Mesodermal cell (in vitro differentiated cells): ENCODE measurements around the gene XIRP2.
"Not testable (repeated sequence)": the region's sequence is repeated elsewhere in the genome, so short reads cannot be mapped to it uniquely, and the experiment has no call there.

Experiments
- H3K27ac ChIP-seq: 2 replicates; pipeline ENCODE4 v1.7.0; 2013; ENCODE audit warnings: mild to moderate bottlenecking, low read depth, low read length, moderate library complexity; ENCODE audit not compliant: severe bottlenecking
- H3K36me3 ChIP-seq: 2 replicates; pipeline ENCODE4 v1.7.1; 2013; ENCODE audit warnings: mild to moderate bottlenecking, low read length, moderate library complexity; ENCODE audit not compliant: control insufficient read depth, insufficient read depth
- H3K4me1 ChIP-seq: one replicate; pipeline ENCODE4 v1.7.1; 2013; ENCODE audit warnings: mild to moderate bottlenecking, low read length; ENCODE audit not compliant: insufficient read depth, control insufficient read depth, poor library complexity, severe bottlenecking
- H3K4me3 ChIP-seq: 2 replicates; pipeline ENCODE4 v1.7.0; 2013; ENCODE audit warnings: low read length, control low read depth, mild to moderate bottlenecking; ENCODE audit not compliant: insufficient read depth, poor library complexity, severe bottlenecking; ENCODE audit errors: extremely low read depth
- H3K9me3 ChIP-seq: 2 replicates; pipeline ENCODE4 v1.7.1; 2013; ENCODE audit warnings: mild to moderate bottlenecking, low read length, moderate library complexity; ENCODE audit not compliant: control insufficient read depth
- WGBS, 2 experiments: methylation state at CpG; one replicate each; pipeline ENCODE4 v1.1.5; 2013; ENCODE audit warnings: missing lambda C conversion rate in 2 of 2; ENCODE audit not compliant: insufficient coverage in 2 of 2; 5-methylcytosine and 5-hydroxymethylcytosine counted together

The XIRP2 gene

DNA sequence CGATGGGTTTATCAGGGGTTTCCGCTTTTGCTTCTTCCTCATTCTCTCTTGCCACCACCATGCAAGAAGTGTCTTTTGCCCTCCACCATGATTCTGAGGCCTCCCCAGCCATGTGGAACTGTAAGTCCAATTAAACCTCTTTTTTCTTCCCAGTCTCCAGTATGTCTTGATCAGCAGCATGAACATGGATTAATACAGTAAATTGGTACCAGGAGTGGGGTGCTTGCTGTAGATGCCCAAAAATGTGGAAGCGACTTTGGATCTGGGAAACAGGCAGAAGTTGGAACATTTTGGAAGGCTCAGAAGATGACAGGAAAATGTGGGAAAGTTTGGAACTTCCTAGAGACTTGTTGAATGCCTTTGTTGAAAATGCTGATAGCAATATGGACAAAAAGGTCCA lies 146.7 kb downstream of the XIRP2 start:
- not testable (repeated sequence) for H3K36me3 ChIP-seq
- 93 to 100% methylated on average over 1 to 2 of the region's 3 CpGs for WGBS, 2 experiments

DNA sequence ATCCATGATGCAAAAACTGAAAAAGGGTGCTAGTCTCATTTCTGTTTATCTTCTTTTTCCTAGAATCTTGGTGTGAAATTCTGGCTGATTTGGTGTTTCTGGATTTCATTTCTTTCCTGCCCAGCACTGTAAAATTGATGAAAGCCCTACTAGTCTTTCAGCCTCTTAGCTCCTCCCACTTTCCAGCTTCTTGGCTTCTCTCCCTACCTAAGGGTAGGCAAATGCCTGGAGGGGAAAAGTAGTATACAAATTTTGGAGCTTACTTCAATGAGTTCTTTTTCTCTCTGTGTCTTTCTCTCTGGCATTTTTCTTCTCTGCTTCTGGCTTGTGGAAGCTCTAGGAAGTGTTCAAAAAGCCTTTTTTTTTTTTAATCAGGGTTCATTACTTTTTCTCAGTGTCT lies 160.5 kb downstream of the XIRP2 start:
- Histone ChIP-seq H3K4me3 (no peak overlapping the region), H3K27ac (no peak overlapping the region), H3K9me3 (no peaks in the 10 kb centered on the region), H3K36me3 (no peaks in the 10 kb centered on the region), H3K4me1 (no peaks in the 10 kb centered on the region)

More for the DNA sequence above, 146.7 kb downstream of the XIRP2 start:
- peaks cover 14% of the 10 kb centered on the region for H3K9me3 ChIP-seq
- H3K4me1 ChIP-seq, H3K4me3 ChIP-seq, H3K27ac ChIP-seq: not testable (repeated sequence)

DNA sequence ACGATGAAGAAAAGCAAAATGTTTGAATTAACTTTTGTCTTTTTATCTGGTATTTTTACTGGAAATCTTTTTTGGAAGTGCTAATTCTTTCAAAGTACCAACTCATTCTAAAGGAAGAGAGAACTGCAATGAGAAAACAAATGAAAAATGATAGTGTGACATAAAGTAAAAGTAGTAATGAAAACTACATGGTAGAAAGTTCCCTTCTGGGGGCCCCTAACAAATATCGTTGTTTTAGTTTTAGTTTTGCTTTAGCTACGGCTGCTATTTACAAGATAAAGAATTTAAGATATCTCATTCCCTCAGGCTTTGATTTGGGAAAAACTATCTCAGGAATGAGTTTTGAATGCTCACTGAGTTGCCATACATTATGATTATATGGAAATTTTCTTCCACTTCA lies 161.4 kb downstream of the XIRP2 start:
- H3K9me3 ChIP-seq, result no peaks in the 10 kb centered on the region
- H3K4me3 ChIP-seq, result no peak overlapping the region
- no peaks in the 10 kb centered on the region for H3K36me3 ChIP-seq
- no CpG with 5 or more reads among the region's 3 CpGs for WGBS, 2 experiments
- H3K27ac ChIP-seq, result no peak overlapping the region
- H3K4me1 ChIP-seq, result no peaks in the 10 kb centered on the region

DNA sequence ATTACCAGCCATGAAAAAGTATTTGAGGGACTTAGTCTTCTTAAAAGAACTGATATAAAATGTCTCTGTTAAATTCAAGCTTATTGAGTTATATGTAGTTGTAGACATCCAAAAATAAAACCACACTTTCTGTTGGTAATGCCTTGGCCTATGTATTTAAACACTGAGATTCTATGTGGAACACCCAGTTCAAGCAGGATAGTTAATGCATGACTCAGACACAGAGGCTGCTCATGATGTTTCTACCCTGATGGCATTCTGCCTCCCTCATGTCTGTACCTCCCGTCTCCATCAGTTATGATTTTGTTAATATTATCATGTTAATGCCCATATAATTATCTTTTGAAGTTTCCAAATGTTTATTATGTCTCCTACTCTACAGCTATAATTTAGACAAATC lies 164.5 kb downstream of the XIRP2 start:
- Histone ChIP-seq H3K4me3 (no peak overlapping the region), H3K9me3 (no peaks in the 10 kb centered on the region), H3K4me1 (no peaks in the 10 kb centered on the region), H3K27ac (no peak overlapping the region), H3K36me3 (no peaks in the 10 kb centered on the region)
- no CpG with 5 or more reads among the region's 1 CpG for WGBS, 2 experiments

DNA sequence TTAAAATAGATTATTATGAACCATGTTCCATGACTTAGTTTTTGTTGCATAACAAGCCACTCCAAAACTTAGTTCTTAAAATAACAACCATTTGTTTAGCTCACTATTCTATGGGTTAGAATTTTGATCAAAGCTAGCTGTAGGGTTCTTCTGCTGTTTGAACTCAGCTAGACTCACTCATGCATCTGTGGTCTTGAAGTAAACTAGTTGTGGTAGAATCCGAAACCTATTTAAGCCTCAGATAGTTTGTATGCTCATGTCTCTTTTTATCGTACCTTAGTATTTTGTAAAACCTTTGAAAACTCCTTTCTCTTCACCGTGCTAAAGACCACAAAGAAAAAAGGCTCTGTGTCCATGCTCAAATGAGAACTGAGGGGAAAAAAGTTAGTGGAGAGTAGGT lies 166.6 kb downstream of the XIRP2 start:
- no CpG with 5 or more reads among the region's 3 CpGs for WGBS, 2 experiments
- H3K27ac ChIP-seq, result no peak overlapping the region
- no peaks in the 10 kb centered on the region for H3K9me3 ChIP-seq
- no peaks in the 10 kb centered on the region for H3K36me3 ChIP-seq
- H3K4me1 ChIP-seq, result no peaks in the 10 kb centered on the region
- no peak overlapping the region for H3K4me3 ChIP-seq

DNA sequence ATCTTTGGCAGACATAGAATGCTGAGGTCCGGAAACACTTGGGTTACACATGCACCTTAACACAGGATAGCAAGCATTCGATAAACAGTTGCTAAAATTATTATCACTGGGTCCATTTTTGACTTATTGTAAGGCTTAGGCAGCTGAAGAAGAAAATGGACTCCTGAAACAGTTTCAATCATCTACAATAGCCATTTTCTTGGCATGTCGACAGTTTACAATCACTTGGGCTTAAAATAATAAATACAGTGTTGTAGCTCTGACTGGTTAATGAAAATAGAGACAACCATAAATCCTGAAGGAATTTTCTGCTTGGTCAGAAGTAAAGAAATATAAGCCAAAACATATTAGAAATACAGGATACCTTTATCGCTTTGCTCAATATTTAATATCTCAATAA lies 169.2 kb downstream of the XIRP2 start:
- WGBS, 2 experiments, result 100% methylated on average over 1 of the region's 4 CpGs; no CpG with 5 or more reads in 1 of the 2 experiments
- Histone ChIP-seq H3K36me3 (no peaks in the 10 kb centered on the region), H3K27ac (no peak overlapping the region), H3K4me1 (no peaks in the 10 kb centered on the region), H3K4me3 (no peak overlapping the region), H3K9me3 (no peaks in the 10 kb centered on the region)

DNA sequence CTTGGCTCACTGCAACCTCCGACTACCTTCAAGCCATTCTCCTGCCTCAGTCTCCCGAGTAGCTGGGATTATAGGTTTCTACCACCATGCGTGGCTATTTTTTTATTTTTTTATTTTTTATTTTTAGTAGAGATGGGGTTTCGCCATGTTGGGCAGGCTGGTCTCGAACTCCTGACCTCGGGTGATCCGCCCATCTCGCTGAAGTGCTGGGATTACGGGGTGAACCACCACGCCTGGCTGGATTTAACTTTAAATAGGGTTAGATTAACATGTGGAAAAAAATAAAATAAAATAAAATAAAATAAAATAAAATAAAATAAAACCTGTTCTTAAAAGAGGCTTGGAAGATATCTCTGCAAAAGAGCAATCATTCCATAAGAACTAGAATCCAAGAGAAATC lies 170.9 kb downstream of the XIRP2 start:
- Histone ChIP-seq H3K27ac (no peak overlapping the region), H3K4me3 (no peak overlapping the region), H3K9me3 (no peaks in the 10 kb centered on the region), H3K4me1 (no peaks in the 10 kb centered on the region), H3K36me3 (no peaks in the 10 kb centered on the region)
- 88% methylated on average over 5 of the region's 10 CpGs for WGBS, 2 experiments

DNA sequence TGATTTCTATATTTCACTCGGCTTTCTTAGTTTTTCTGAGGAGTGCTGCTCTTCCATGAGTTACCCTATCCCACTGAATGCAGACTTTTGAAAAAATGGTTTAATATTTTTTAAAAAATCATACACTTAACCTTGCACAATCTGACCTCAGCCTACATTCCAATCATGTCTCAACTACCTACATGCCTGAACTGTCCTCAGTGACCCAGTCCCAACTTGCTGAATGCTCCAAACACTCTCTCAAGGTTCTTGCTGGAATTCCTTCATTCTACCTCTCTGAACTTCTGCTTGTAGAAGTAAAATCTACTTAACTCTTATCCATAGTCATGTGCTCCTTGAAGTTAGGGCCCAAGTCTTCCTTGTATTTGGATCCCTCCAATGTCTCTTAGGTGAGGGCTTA lies 181.6 kb downstream of the XIRP2 start:
- no peaks in the 10 kb centered on the region for H3K4me1 ChIP-seq
- WGBS, 2 experiments, result 80 to 100% methylated on average over 1 of the region's 1 CpG
- no peak overlapping the region for H3K4me3 ChIP-seq
- H3K9me3 ChIP-seq, result no peaks in the 10 kb centered on the region
- H3K27ac ChIP-seq, result no peak overlapping the region
- no peaks in the 10 kb centered on the region for H3K36me3 ChIP-seq

DNA sequence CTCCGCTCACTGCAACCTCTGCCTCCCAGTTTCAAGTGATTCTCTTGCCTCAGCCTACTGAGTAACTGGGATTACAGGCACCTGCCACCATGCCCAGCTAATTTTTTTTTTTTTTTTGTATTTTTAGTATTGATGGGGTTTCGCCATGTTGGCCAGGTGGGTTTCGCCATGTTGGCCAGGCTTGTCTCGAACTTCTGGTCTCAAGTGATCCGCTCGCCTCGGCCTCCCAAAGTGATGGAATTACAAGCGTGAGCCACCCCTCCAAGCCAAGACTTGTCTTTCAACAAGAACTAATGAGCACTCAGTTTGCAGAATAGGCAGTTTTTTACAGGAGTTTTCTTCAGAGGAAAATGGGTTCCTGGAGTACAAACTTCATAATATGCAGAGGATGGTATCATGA lies 187.4 kb downstream of the XIRP2 start:
- H3K27ac ChIP-seq, H3K4me1 ChIP-seq, H3K4me3 ChIP-seq, H3K36me3 ChIP-seq, H3K9me3 ChIP-seq: not testable (repeated sequence)
- WGBS, 2 experiments, result 87 to 100% methylated on average over 7 of the region's 8 CpGs

DNA sequence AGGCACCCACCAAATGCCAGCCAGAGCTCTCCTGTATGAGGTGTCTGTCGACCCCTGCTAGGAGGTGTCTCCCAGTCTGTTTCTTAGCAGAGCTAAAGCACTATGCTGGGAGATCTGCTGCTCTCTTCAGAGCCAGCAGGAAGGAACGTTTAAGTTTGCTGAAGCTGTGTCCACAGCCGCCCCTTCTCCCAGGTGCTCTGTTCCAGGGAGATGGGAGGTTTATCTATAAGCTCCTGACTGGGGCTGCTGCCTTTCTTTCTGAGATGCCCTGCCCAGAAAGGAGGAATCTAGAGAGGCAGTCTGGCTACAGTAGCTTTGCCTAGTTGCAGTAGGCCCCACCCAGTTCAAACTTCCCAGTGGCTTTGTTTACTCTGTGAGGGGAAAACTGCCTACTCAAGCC lies 210.7 kb downstream of the XIRP2 start:
- H3K9me3 ChIP-seq, H3K27ac ChIP-seq, H3K4me1 ChIP-seq, H3K36me3 ChIP-seq, H3K4me3 ChIP-seq: not testable (repeated sequence)
- 82 to 96% methylated on average over 1 to 3 of the region's 3 CpGs for WGBS, 2 experiments

DNA sequence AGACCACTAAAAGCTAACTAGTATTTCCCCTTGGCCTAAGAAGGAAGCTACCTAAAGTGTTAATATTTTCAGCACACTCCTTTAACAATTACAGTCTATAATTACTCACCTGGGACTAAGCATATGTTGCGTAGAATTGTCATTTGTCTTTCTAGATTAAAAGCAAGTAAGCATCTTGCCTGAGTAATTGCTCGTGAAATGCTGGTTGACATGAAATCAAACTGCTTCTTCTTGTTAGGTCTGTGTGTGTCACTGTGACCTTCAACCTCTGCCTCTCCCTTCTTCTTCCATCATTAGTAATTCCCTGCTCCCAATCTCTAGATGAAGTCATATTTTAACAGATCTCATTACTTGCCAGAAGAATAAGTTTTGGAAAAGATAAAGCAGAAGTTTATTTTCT lies 212.2 kb downstream of the XIRP2 start:
- Histone ChIP-seq H3K4me1 (no peaks in the 10 kb centered on the region), H3K36me3 (no peaks in the 10 kb centered on the region), H3K4me3 (no peak overlapping the region), H3K9me3 (no peaks in the 10 kb centered on the region), H3K27ac (no peak overlapping the region)
- WGBS, 2 experiments, result 83 to 100% methylated on average over 1 to 2 of the region's 2 CpGs
